Measurements from ENCODE around the gene GPR34. TPM values are rescaled to one million over a fixed set of nuclear protein-coding genes. Genes with fewer than 3 reads are reported as not detected.

The GPR34 gene
- total RNA-seq, 1 experiment from 2014 or later = not detected

GRCh38 chrX:41739871-41740270 is 51.1 kb downstream of the GPR34 start:
- H3K79me2 ChIP-seq (ENCODE audit: low read length) = no peaks in the 10 kb centered on the region
- H3K9me2 ChIP-seq (replicated peaks; ENCODE audit: low read length) = no peaks in the 10 kb centered on the region
- intact Hi-C loops (cut with micrococcal nuclease) = no loop called here
- POLR2A ChIA-PET (ENCODE audit: unreplicated experiment) = no interaction called here
- DNase-seq (no peak), ATAC-seq (no peak)
- no peaks in the 10 kb centered on the region for H3K4me1 ChIP-seq (ENCODE audit: insufficient read depth, low read length)
- H3K27ac ChIP-seq (ENCODE audit: low read length) = no peak overlapping the region
- H3K27me3 ChIP-seq (ENCODE audit: low read length) = no peaks in the 10 kb centered on the region
- H3K36me3 ChIP-seq (ENCODE audit: low read depth, low read length) = no peaks in the 10 kb centered on the region
- H3F3A ChIP-seq (ENCODE audit: low read length, unreplicated experiment) = no peaks in the 10 kb centered on the region
- H3K4me2 ChIP-seq (ENCODE audit: low read length) = no peak overlapping the region
- no peak for TF ChIP-seq EZH2phosphoT487 (IDR thresholded peaks at IDR 0.05; ENCODE audit: borderline replicate concordance, low read length)
- TF ChIP-seq CTCF (conservative IDR thresholded peaks at IDR 0.05; ENCODE audit: low read depth, low read length) = no peak
- no peak overlapping the region for H3K4me3 ChIP-seq (ENCODE audit: low read length)
- CTCF ChIA-PET = no interaction called here
- no peak overlapping the region for H3K9ac ChIP-seq (ENCODE audit: low read length)
- no peaks in the 10 kb centered on the region for H4K20me1 ChIP-seq (ENCODE audit: low read length)
- no TSS peak for BruUV-seq (replicated peaks)
- H2AFZ ChIP-seq (ENCODE audit: low read length) = no peak overlapping the region
- H3K9me3 ChIP-seq (ENCODE audit: low read length) = no peaks in the 10 kb centered on the region

Other genes starting within 250 kb of the GPR34 start
- not detected in 2 replicates for gene NYX, start 241.6 kb upstream of the GPR34 start, total RNA-seq (2014; rRNA removed)
- not detected in 2 replicates for gene GPR82, start 35.2 kb downstream of the GPR34 start, total RNA-seq (2014; rRNA removed)
- 21.4 and 24.8 TPM in 2 replicates for gene CASK, start 234.6 kb downstream of the GPR34 start, total RNA-seq (2014; rRNA removed)